Tibial artery (tissue), 4 donors: Measurements from ENCODE around the gene ZBTB9.

Experiments used
- DNase-seq, 2 donors: peaks; one replicate each; pipeline ENCODE4 v3.0.0-alpha.2; 2019
- H3K27ac ChIP-seq, 2 donors: fragments of 200-600 bp; sonication (generic) in 1 of 2; 1 replicate in 1 of 2; 2 replicates in 1 of 2; pipeline ENCODE4 v1.5.1; 2018 to 2019; ENCODE audit warnings: mild to moderate bottlenecking in 1 of 2
- H3K27me3 ChIP-seq, 2 donors: fragments of 200-600 bp; sonication (generic) in 1 of 2; one replicate each; pipeline versions ENCODE4 v1.5.1 to v1.6.0; 2016 to 2019
- H3K36me3 ChIP-seq, 3 donors: fragments of 200-600 bp; sonication (generic) in 2 of 3; one replicate each; pipeline ENCODE4 v1.5.1; 2016 to 2019; ENCODE audit warnings: mild to moderate bottlenecking in 2 of 3
- H3K4me1 ChIP-seq, 4 donors: fragments of 200-600 bp; sonication (generic) in 2 of 4; 1 replicate in 3 of 4; 2 replicates in 1 of 4; pipeline ENCODE4 v1.5.1; 2016 to 2019
- H3K4me3 ChIP-seq, 2 donors: fragments of 200-600 bp; sonication (generic) in 1 of 2; 1 replicate in 1 of 2; 2 replicates in 1 of 2; pipeline ENCODE4 v1.5.1; 2018 to 2019; ENCODE audit warnings: mild to moderate bottlenecking in 2 of 2
- H3K9me3 ChIP-seq, 3 donors: fragments of 200-600 bp; sonication (generic) in 1 of 3; one replicate each; pipeline ENCODE4 v1.5.1; 2016 to 2019
- intact Hi-C: fragments of 100-400 bp; cut with DNase I; formaldehyde crosslinking; loops from one replicate; pipeline ENCODE4 v1.15.0; 2023; ENCODE audit warnings: low total_unique reads
- TF ChIP-seq, protein P1 (sequence below), 2 experiments: fragments of 200-600 bp in 1 of 2; fragments of 450-650 bp in 1 of 2; IDR thresholded peaks; one replicate each; pipeline ENCODE4 v1.5.1; 2017 to 2019; ENCODE audit warnings: antibody characterized with exemption in 2 of 2, mild to moderate bottlenecking in 1 of 2, moderate library complexity in 1 of 2

ZBTB9 gene

GRCh38 chr6:33420491-33421343, 33.7 kb upstream of the ZBTB9 start:
- TF ChIP-seq, protein P1, sequence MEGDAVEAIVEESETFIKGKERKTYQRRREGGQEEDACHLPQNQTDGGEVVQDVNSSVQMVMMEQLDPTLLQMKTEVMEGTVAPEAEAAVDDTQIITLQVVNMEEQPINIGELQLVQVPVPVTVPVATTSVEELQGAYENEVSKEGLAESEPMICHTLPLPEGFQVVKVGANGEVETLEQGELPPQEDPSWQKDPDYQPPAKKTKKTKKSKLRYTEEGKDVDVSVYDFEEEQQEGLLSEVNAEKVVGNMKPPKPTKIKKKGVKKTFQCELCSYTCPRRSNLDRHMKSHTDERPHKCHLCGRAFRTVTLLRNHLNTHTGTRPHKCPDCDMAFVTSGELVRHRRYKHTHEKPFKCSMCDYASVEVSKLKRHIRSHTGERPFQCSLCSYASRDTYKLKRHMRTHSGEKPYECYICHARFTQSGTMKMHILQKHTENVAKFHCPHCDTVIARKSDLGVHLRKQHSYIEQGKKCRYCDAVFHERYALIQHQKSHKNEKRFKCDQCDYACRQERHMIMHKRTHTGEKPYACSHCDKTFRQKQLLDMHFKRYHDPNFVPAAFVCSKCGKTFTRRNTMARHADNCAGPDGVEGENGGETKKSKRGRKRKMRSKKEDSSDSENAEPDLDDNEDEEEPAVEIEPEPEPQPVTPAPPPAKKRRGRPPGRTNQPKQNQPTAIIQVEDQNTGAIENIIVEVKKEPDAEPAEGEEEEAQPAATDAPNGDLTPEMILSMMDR (IDR thresholded peaks at IDR 0.05), result no peak
- H3K27ac ChIP-seq, result peak overlapping the region; percentile 88 to 95
- intact Hi-C loops, result loop anchor here (10.0 kb wide), 2 partner anchors 106 to 804 kb away; partner anchors contain the start of genes TAPBP and ZBTB22
- DNase-seq, result no peak
- H3K36me3 ChIP-seq, result peaks cover 4 to 10% (median 5%) of the 10 kb centered on the region in 3 donors
- H3K9me3 ChIP-seq, result no peaks in the 10 kb centered on the region
- peaks cover 0 to 62% (median 46%) of the 10 kb centered on the region in 4 donors for H3K4me1 ChIP-seq
- peak overlapping the region; percentile 54 to 57 for H3K4me3 ChIP-seq
- no peaks in the 10 kb centered on the region for H3K27me3 ChIP-seq

- H3K36me3 ChIP-seq, result peaks cover 0 to 4% (median 0%) of the 10 kb centered on the region in 3 donors
- intact Hi-C loops, result loop anchor here (10.0 kb wide), 2 partner anchors 106 to 804 kb away; partner anchors contain the start of genes TAPBP and ZBTB22
- peak overlapping the region; percentile 88 to 95 for H3K27ac ChIP-seq
- TF ChIP-seq, protein P1 (IDR thresholded peaks at IDR 0.05), result no peak
- H3K27me3 ChIP-seq, result no peaks in the 10 kb centered on the region
- H3K4me1 ChIP-seq, result peaks cover 0 to 59% (median 42%) of the 10 kb centered on the region in 4 donors
- no peaks in the 10 kb centered on the region for H3K9me3 ChIP-seq
- no peak for DNase-seq
- no peak overlapping the region for H3K4me3 ChIP-seq
Observed at GRCh38 chr6:33421344-33421643, 33.1 kb upstream of the ZBTB9 start.

DNA sequence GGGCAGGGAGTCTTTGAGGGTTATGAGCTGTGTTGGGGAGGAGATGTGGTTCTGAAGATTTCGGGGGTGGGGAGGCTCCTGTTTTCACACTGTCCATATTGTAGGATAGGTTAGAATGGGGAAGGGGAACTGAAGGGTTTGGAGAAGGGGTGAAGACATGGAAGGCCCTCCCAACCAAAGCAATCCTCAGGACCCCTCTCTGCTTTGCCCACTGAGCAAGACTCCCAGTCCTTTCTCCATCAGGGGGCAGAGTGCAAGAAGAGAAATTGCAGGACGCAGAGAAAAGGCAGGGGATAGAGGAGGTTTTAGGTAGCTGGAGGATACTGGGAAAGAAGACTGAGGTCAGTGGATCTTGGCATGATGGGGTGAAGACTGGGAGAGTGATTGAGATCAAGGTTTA, 30.6 kb upstream of the ZBTB9 start:
- Histone ChIP-seq H3K4me3 (no peak overlapping the region), H3K9me3 (no peaks in the 10 kb centered on the region), H3K27me3 (no peaks in the 10 kb centered on the region), H3K27ac (peak overlapping the region; percentile 95 to 97), H3K36me3 (no peaks in the 10 kb centered on the region), H3K4me1 (peaks cover 0 to 64% (median 42%) of the 10 kb centered on the region in 4 donors)
- TF ChIP-seq, protein P1 (IDR thresholded peaks at IDR 0.05), result no peak
- intact Hi-C loops, result loop anchor here (10.0 kb wide), 2 partner anchors 109 to 801 kb away; partner anchors contain the start of genes TAPBP and ZBTB22
- no peak for DNase-seq

- DNase-seq, result peak in 1 of 2 donors; percentile 69
Observed at GRCh38 chr6:33424855-33425667, 29.3 kb upstream of the ZBTB9 start.

More at GRCh38 chr6:33424855-33425667, 29.3 kb upstream of the ZBTB9 start:
- H3K9me3 ChIP-seq, result no peaks in the 10 kb centered on the region
- H3K4me3 ChIP-seq, result peak overlapping the region; percentile 61 to 77
- no peaks in the 10 kb centered on the region for H3K27me3 ChIP-seq
- H3K36me3 ChIP-seq, result no peaks in the 10 kb centered on the region
- H3K4me1 ChIP-seq, result peaks cover 0 to 57% (median 40%) of the 10 kb centered on the region in 4 donors
- intact Hi-C loops, result loop anchor here (10.0 kb wide), 2 partner anchors 110 to 800 kb away; partner anchors contain the start of genes TAPBP and ZBTB22
- TF ChIP-seq, protein P1 (IDR thresholded peaks at IDR 0.05), result no peak
- peak overlapping the region; percentile 95 to 97 for H3K27ac ChIP-seq
